M059J (cell line): ENCODE results near the gene TMEM43. TPM values are rescaled to one million over a fixed set of nuclear protein-coding genes. Genes with fewer than 3 reads are reported as not detected.

ENCODE experiments used
- DNase-seq: peaks from one replicate; pipeline ENCODE4 v3.0.0-alpha.2; 2012; ENCODE audit warnings: low read depth
- total RNA-seq: library from RNA; depleted of rRNA; stranded (reverse); fragments of >200 nt; shearing (Covaris generic); gene quantifications from 2 replicates; pipeline ENCODE4 v1.2.3, GENCODE V29; 2014

TMEM43 gene
- total RNA-seq, 1 experiment from 2014 or later: 73.2 TPM

DNA sequence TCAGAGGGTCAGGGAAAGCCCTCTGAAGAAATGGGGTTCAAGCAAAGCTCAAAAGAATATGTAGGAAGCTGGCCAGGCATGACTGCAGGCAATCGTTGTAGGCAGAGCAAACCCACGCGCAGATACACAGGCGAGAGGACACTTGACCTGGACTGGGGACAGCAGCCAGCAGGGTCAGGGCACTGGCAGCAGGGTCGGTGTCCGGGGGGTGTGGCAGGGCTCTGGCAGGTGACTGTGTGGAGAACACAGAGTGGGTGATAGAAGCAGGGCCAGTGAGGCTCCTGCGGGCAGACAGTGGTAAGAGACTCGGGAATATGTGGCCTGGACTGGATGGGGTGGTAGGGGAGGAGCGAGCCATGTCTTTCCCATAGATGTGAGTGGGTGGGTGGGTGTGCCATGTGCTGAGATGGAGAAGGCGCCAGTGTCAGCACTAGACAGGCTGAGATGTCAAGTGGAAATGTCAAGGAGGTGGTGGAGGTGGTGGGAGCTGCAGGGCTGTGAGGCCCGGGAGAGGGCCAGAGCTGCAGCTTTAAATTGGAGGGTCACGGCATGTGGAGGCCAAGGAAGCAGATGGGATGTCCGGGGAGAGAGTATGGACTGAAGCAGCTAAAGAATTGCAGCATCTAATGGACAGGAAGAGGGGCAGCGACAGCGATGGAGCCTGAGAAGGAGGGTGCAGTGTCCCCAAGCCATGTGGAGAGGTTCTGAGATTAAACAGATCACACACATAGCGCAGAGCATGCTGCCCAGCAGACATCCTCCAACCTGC is 13.4 kb downstream of the TMEM43 start:
- no peak for DNase-seq

DNA sequence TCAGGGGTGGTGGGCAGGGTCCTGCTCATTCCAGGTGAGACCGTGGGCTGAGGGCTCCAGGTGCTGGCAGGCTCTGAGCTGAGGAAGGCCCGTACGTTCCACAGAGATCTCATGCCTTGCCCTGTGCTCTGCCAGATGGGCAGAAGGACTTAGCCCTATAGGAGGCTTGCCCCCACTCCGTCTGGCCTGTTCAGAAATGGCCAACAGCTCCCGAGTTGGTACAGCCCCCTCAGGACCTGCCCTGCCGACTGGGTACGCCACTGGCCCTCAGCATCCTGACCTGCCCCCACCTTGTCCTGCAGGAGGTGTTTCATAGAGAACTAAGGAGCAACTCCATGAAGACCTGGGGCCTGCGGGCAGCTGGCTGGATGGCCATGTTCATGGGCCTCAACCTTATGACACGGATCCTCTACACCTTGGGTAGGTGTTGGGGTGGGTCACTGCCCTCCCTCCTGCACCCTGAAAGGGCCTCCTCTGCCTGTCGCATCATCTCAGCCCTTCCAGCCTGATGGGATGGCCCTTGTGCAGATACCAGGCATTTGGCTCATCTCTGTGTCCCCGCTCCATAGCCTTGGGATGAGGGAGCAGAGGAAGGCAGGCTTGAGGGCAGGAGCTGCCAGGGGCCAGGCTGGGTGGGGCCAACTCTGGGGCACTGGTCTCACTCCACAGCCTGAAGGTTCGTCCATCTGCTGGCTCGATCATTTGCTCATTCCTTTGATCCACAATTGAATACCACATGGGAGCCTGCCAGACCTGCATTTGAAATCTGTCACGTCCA is 14.2 kb downstream of the TMEM43 start:
- no peak for DNase-seq

DNA sequence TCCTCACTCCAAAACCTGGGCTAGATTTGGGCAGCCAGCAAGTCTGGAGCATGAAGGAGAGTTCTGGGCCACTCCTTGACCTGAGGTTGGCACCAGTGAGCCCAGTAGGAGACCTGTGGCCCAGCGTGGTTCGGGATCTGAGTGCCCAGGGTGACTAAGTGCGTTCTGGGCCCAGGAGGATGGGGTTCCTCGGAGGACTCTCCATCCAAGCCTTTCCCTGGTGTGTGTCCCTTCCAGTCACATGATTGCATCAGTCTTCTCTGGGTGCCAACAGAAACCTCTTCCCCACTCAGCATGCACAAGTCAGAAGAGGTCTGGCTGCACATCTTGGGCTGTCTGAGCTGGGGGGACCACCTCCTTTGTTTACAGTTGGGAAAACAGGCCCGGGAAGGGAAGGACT is 14.9 kb downstream of the TMEM43 start:
- DNase-seq: no peak

DNA sequence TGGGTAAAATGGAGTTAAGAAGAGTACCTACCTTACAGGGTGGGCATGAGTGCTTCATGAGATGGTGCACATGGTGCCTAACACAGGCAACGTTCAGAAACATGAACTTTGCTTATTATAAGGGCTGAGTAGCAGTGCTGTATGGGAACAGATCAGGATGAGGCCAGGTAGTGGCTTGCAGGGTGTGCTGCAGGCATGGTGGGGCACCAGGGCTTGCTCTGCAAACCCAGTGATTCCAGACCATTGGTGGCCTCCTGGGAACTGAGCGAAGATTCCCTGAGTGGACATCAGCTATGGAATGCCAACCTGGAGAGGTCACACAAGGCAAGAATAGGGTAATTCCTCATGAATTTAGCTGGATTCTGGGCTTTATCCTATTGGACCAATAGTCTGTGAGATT is 15.8 kb downstream of the TMEM43 start:
- DNase-seq: no peak

DNA sequence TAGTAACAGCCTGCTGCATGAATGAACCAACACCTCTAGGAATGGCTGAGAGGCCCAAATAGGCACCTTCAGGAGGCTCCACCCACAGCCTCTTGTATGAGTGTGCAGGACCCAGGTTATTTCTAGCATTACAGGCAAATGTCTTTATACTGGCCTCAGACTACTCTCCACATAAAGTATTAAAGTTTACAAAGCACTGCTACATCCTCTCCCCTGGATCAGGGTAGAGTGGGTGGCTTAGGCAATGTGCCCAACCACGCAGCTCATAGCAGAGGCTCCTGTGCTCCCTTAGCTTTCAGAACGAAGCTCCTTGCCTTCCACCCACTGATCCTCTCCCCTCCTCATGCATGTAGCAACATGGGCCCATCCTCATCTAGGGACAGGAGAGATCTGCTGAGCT is 16.3 kb downstream of the TMEM43 start:
- no peak for DNase-seq

DNA sequence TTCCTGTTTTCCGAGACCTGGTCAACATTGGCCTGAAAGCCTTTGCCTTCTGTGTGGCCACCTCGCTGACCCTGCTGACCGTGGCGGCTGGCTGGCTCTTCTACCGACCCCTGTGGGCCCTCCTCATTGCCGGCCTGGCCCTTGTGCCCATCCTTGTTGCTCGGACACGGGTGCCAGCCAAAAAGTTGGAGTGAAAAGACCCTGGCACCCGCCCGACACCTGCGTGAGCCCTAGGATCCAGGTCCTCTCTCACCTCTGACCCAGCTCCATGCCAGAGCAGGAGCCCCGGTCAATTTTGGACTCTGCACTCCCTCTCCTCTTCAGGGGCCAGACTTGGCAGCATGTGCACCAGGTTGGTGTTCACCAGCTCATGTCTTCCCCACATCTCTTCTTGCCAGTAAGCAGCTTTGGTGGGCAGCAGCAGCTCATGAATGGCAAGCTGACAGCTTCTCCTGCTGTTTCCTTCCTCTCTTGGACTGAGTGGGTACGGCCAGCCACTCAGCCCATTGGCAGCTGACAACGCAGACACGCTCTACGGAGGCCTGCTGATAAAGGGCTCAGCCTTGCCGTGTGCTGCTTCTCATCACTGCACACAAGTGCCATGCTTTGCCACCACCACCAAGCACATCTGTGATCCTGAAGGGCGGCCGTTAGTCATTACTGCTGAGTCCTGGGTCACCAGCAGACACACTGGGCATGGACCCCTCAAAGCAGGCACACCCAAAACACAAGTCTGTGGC is 16.9 kb downstream of the TMEM43 start:
- no peak for DNase-seq

DNA sequence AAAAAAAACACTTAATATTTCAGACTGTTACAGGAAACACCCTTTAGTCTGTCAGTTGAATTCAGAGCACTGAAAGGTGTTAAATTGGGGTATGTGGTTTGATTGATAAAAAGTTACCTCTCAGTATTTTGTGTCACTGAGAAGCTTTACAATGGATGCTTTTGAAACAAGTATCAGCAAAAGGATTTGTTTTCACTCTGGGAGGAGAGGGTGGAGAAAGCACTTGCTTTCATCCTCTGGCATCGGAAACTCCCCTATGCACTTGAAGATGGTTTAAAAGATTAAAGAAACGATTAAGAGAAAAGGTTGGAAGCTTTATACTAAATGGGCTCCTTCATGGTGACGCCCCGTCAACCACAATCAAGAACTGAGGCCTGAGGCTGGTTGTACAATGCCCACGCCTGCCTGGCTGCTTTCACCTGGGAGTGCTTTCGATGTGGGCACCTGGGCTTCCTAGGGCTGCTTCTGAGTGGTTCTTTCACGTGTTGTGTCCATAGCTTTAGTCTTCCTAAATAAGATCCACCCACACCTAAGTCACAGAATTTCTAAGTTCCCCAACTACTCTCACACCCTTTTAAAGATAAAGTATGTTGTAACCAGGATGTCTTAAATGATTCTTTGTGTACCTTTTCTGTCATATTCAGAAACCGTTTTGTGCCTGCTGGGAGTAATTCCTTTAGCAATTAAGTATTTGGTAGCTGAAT is 17.9 kb downstream of the TMEM43 start:
- no peak for DNase-seq

DNA sequence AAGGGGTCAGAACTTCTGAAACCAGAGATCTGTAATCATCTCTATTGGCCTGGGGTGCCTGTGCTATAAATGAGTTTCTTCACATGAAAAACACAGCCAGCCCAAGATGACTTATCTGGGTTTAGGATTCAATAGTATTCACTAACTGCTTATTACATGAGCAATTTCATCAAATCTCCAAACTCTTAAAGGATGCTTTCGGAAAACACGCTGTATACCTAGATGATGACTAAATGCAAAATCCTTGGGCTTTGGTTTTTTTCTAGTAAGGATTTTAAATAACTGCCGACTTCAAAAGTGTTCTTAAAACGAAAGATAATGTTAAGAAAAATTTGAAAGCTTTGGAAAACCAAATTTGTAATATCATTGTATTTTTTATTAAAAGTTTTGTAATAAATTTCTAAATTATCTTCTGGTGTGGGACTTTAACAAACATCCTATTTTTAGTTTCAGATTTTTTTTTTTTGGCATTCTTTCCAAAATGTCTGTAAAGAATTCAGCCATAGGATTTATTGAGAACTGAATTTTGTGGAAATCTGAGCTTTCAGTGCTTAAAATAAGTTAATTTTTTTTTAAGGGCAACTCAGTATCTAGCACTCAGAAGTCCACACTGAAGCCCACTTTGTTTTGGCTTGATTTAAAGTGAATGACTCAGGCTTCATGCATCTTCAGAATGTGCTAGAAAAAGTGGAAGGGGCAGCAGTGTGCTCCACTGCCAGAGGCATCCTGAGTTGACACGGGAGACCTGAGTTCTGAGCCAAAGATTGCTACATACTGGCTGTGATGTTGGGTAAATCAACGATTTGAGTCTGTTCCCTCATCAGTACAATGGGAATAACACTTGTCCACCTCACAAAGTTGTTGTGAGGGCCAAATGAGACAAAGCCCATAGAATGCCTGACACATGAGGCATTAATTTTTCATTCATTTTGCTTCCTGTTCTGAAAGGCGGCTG is 18.7 kb downstream of the TMEM43 start:
- DNase-seq: peak; percentile 93

DNA sequence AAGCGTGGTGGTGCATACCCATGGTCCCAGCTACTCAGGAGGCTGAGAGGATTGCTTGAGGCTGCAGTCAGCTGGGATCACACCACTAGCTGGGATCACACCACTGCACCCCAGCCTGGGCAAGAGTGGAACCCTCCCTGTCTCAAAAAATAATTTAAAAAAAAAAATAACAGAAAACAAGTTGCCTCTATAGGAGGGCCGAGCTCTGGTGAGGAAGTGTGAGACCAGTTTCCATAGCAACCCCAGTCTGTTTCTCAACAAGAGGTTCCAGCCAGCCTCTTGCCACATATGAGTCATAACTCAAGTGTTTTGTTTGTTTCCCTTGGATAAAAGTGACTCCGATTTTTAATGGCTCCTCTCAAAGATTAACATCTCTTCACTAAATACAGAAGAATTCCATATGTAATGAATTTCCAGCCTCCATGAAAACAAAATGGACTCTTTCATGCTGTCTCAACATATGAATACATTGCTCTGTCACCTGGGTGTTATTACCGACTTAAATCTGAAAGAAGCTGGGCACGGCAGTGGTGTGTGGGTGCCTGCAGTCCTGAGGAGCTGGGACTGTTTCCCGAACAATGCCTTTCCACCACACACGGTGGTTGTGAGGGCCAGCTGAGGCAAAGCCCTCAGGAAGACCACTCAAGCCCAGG is 19.7 kb downstream of the TMEM43 start:
- peak; percentile 98 for DNase-seq

DNA sequence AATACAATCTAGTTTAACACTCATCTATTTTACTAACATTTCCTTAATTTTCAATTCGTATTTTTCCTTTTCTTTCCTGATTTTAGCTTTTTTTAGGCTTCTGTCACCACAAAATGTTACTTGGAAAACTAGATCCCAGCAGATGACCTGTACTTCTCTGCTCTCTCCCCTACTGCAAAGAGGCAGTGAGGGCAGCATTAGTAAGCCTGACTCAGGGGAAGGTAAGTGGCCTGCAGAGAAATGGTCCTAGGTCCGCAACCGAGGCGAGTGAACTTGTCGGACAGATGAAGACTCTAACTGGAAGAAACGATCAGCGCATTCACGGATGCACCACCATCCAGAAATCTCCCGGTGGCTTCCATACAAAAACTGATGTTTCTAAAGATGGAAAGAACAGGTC is 20.4 kb downstream of the TMEM43 start:
- peak; percentile 68 for DNase-seq

DNA sequence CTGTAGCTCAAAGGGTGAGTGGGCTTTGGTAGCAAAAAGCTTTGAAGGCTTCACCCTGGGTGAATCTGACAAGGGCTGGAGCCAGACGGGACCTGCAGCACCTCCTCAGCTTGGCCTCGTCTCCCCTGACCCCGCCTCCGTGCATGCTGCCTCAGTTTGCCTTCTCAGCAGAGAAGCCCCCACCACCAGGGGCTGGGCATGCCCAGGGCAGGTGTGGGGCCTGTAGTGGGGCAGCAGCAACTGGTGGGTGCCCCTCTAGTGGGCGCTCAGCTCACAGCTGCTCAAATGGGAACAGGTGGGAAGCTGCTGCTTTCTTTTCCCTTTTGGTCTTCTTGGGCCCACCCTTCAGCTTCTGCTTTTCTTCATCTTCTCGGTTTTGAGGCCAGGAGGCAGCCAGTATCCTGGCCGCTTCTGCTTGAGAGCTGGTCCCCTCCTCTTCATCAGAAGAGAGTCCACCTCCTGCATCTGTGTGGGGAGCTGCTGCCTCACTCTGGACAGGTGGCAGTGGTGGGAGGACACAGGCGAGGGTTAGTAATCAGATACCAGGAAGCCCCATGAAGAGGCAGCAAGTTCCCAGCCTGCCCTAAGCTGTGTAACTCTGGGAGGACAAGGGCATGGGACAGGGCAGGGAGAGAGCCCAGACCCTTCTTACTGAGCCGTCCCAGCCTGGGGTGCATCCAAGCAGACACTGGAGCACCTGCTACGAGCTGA is 21.0 kb downstream of the TMEM43 start:
- DNase-seq: no peak

DNA sequence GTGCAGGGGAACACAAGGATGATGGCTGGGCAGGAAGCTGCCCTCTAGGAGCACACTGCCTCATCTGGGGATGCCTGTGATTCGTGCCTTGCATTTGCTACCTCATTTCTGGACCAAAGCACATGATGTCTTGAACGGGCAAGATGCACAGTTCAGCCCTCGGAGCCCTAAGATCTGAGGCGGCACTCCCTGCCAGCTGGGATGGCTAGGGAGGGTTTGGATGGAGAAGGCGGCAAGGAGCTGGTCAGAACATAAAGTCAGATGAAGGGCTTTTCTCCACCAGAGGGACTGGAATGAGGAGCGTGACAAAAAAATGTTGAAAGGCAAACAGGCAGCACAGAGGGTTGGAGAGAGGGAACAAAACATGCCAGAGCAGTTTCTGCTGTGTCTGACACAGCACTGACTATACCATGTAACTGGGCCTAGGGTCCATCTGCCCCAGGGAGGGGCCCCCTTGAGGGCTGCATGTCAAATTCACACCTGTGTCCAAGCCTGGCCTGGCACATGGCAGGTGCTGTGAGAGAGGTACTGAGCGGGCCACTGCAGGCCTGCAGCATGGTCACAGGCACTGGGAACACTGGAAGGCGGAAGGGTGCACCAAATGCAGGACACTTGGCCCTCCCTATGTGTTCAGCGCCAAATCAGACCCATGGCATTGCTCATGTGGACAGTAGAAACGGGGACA is 21.7 kb downstream of the TMEM43 start:
- DNase-seq: no peak

DNA sequence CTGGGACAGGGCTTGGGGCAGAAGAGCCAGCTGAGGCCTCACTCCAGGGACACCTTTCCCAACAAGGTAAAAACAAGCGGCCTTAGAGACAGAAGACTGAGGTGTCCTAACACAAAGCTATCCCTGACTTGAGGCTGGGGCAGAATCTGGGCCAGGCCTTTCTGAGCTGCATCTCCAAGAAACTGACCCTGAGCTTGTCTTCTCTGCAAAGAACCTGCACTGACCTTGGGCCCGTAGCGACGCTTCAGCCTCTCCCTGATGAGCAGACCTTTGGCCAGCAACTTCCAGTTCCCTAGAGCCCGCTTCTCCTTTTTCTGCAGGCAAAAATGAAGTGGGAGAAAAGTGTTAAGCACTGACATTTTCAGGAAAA is 22.2 kb downstream of the TMEM43 start:
- DNase-seq: no peak

DNA sequence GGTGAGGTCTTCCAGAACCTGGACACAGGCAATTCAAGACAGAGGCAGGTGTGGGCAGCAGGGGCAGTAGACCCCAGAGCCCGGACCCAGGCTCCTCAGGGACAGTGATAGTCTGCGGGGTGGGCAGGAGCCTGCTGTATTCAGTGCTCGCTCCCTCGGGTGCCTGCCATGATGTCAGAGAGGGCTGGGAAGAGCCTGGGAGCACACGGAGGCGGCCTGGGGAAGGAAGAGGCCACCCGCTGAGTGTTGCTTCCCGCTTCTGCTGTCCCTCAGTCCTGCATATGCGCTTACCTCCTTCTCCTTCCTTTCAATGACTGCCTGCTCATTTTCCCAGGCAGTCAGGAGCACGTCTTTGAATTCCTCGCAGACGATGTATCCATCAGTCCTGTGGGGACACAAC is 22.8 kb downstream of the TMEM43 start:
- DNase-seq: no peak

DNA sequence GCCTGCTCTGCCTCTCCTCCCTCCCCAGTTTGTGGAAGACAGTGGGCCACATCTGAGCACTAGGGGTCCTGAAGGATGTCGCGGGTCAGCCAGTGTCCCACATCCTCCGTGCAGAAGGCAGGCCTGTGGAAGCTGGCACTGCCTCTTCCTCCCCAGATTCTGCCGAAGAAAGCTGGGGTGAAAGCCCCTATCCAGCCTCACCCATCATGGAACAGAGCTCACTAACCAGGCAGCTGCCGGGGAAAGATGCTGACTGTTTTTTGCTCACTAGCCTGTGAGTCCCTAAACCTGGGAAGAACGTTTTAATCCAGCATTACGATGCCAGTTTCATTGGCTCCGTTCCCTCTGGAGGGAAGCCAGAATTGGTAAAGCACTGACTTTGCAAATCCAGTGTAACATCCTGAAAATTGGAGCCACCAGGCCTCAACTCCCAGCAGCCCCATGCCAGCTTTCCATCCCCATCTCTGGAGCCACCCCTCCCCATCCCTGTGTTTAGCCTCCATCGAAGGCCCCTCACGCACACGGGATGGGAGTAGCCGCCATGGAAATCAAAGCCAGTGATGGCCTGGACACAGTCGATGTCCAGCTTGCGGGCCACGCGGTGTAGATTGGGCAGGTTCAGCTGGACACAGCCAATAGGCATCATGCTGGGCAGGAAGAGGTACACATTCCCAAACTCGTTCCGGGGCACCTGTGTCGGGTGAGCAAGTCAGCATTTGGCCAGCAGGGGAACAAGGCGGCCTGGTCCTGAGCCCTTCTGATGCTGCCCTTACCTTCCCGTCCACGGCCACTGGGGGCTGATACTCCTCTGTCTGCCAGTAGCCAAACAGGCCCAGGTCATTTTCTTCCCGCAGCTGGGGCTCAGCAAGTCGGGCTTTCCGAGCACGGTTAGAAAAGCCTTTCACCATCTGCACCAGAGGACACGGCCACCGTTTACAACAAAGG is 23.5 kb downstream of the TMEM43 start:
- DNase-seq: no peak

DNA sequence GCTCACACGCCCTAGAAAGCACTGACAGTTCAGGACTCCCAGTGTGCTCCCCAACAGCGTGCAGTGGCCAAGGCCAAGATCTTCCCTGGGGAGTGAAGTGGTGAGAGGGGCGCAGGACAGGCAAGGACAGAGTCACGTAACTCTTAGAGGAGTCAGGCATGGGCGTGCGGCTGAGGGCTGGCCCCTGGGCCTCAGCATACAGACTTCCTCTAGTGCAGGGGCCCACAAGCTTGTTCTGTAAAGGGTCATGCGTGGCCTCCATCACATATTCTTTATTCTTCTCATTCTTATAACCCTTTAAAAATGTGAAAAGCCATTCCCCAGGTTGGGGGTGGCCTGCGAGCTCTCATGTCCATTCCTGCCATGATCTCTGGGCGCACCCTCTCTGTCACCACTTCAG is 25.2 kb downstream of the TMEM43 start:
- no peak for DNase-seq

DNA sequence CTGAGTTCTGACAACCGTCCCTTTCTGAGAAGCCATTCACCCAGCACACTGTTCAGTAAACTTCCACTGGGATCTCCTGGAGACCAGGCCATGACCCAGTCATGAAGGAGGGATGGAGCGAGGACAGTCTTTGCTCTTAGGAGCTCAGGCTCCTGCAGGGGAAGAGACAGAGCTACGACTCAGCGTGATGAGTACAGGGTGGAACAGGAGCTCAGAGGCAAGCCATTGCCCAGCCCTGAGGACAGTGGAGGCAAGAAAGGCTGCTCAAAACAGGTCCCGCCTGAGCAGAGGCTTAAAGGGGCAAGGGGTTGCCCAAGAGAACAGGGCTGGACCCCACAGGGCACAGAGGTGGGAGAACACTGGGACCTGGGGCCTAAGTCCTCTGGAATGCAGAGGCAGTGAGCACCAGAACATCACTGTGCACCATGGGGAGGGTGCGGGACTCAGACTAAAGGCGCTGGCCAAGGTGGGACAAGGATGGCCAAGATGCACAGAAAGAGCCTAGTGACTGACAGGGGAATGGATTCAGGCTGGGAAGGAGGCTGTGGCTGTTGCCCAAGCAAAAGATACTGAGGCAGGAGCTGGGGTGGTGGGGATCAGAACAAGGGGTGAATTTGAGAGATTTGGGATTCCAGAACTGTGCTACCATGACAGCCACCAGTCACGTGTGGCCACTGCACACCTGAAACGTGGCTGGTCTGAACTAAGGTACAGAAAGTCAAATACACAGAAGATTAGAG is 25.8 kb downstream of the TMEM43 start:
- no peak for DNase-seq
